Measurements from ENCODE around the gene GARIN3.

DNA sequence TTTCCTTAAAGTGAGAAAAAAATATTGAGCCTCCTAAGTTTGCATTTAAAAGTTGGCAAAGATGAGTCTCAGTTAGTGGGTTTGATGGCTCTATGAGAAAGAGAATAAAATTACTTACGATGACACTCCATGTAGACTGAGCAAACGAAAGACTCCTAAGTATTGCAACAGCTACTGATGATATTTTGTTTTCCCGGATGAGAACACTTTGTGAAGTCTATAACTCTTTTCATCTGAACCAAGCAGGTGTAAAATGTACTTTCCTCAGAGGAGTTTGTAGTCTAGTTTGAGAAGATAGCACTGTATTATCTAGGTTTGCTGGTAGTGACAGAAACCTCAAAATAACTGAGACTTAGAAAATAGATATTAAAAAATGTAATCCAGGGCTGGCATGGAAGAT lies 12.9 kb upstream of the GARIN3 start:
- TF ChIP-seq YY1 (IDR thresholded peaks at IDR 0.05; ENCODE audit: insufficient read depth, insufficient read length) (no peak), SUZ12 (IDR thresholded peaks at IDR 0.05; ENCODE audit: extremely low read depth, insufficient read depth, insufficient read length) (no peak)
